AG04449 (cell line): ENCODE data around the gene MRPL21.

ENCODE experiments used
- CTCF ChIA-PET: fragments of 350-600 bp; formaldehyde crosslinking; extraction: SDS; loops from one replicate; lab custom pipeline; 2021; ENCODE audit warnings: antibody characterized with exemption; lab: Yijun Ruan, JAX
- POLR2A ChIA-PET: fragments of 400-600, 350-600 bp; formaldehyde crosslinking; extraction: SDS; loops from one replicate; lab custom pipeline; 2020; ENCODE audit warnings: antibody characterized with exemption, inconsistent platforms; lab: Yijun Ruan, JAX
- DNase-seq: peaks from one replicate; pipeline ENCODE4 v3.0.0-alpha.2; 2010; ENCODE audit warnings: low read depth, low spot score
- H3K4me3 ChIP-seq: 2 replicates; pipeline ENCODE4 v1.5.1; 2011; ENCODE audit warnings: low read depth, mild to moderate bottlenecking, control low read depth, low read length
- TF ChIP-seq, protein P1 (sequence below): IDR thresholded peaks from one replicate; pipeline ENCODE4 v1.5.1; 2011; ENCODE audit warnings: mild to moderate bottlenecking, moderate library complexity, low read length, control low read depth, inconsistent platforms; ENCODE audit not compliant: insufficient read depth; ENCODE audit errors: missing control alignments

The MRPL21 gene

GRCh38 chr11:68936358-68936636, 32.7 kb upstream of the MRPL21 start:
- TF ChIP-seq, protein P1, sequence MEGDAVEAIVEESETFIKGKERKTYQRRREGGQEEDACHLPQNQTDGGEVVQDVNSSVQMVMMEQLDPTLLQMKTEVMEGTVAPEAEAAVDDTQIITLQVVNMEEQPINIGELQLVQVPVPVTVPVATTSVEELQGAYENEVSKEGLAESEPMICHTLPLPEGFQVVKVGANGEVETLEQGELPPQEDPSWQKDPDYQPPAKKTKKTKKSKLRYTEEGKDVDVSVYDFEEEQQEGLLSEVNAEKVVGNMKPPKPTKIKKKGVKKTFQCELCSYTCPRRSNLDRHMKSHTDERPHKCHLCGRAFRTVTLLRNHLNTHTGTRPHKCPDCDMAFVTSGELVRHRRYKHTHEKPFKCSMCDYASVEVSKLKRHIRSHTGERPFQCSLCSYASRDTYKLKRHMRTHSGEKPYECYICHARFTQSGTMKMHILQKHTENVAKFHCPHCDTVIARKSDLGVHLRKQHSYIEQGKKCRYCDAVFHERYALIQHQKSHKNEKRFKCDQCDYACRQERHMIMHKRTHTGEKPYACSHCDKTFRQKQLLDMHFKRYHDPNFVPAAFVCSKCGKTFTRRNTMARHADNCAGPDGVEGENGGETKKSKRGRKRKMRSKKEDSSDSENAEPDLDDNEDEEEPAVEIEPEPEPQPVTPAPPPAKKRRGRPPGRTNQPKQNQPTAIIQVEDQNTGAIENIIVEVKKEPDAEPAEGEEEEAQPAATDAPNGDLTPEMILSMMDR: no peak
- ChIA-PET CTCF (no interaction called here), POLR2A (no interaction called here)
- H3K4me3 ChIP-seq: no peak overlapping the region
- no peak for DNase-seq

DNA sequence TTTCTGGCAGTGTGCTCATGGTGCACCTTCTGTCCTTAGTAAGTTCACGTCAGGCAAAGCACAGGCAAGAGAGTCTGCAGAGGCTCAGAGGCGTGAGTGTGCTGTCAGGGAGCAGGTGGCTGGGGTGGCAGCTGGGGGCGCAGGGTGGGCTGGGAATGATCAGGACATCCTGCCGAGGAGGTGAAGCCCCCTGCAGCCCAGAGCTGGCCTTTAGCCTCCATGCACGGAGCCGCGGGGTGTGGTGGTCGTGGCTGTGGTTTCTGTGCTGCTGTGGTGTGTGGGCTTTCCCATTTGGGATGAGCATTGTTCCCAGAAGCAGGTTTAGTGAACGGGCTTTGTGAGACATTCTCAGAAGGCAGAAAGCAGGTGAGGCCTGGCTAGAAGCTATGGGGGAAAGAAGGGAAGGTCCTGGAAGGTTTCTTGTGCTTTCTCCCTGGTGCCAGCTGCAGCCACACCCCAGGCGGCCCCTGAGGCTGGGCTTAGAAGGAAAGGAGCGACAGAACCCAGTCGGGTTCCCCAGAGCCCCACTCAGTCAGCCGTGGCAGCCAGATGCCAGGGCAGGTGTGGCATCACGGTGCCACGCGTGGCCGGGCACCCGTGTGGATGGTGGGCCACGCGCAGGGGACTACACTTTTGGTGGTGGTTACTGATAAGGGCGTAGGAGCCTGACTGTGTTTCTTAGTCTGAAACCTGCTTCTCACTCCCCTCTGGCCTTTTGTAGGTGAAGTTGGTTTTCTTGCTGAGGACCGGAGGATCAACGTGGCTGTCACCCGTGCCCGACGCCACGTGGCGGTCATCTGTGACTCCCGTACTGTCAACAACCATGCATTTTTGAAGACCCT, 32.1 kb upstream of the MRPL21 start:
- ChIA-PET CTCF (no interaction called here), POLR2A (interaction anchor here (0.6 kb wide), 1 partner anchor 1272 kb away, joined by 3 read pairs; no protein-coding TSS in a partner anchor)
- DNase-seq: no peak
- TF ChIP-seq, protein P1: no peak
- no peak overlapping the region for H3K4me3 ChIP-seq

DNA sequence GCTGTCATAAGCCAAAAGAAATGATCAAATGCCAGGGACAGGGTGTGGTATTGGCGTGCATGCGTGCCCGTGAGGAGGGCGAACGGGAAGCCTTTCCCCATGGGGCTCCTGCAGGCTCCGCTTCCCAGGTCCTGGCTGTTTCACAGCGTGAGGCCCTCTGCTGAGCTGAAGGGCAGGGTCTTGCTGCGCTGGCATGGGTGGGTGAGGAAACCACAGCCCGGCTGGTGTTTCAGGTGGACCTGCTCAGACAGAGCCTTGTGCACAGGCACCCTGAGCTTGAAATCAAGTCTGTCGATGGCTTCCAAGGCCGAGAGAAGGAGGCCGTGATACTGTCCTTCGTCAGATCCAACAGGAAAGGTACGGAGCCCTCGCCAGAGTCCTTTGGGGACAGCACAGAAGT, 31.4 kb upstream of the MRPL21 start:
- ChIA-PET CTCF (no interaction called here), POLR2A (interaction anchor here (0.6 kb wide), 1 partner anchor 1273 kb away, joined by 3 read pairs; no protein-coding TSS in a partner anchor)
- no peak overlapping the region for H3K4me3 ChIP-seq
- TF ChIP-seq, protein P1: no peak
- DNase-seq: no peak

- TF ChIP-seq, protein P1: no peak
- CTCF ChIA-PET: no interaction called here
- POLR2A ChIA-PET: no interaction called here
- H3K4me3 ChIP-seq: no peak overlapping the region
- no peak for DNase-seq
Observed at GRCh38 chr11:68934666-68935065, 31.0 kb upstream of the MRPL21 start.

DNA sequence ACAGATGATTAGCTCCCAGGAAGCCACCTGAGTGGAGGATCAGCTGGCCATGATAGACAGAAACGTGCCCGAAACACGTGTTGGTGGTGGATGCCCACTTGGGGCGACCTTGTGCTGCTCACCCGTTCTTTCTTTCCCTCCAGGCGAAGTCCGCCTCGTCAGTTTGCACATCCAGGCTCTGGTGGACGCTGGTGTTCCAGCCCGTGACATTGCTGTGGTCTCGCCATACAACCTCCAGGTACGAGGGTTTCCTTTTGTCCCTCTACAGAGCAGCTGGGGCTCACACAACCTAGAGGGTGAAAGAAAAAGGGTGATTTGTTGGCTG, 30.7 kb upstream of the MRPL21 start:
- ChIA-PET CTCF (no interaction called here), POLR2A (no interaction called here)
- no peak for DNase-seq
- TF ChIP-seq, protein P1: no peak
- no peak overlapping the region for H3K4me3 ChIP-seq

DNA sequence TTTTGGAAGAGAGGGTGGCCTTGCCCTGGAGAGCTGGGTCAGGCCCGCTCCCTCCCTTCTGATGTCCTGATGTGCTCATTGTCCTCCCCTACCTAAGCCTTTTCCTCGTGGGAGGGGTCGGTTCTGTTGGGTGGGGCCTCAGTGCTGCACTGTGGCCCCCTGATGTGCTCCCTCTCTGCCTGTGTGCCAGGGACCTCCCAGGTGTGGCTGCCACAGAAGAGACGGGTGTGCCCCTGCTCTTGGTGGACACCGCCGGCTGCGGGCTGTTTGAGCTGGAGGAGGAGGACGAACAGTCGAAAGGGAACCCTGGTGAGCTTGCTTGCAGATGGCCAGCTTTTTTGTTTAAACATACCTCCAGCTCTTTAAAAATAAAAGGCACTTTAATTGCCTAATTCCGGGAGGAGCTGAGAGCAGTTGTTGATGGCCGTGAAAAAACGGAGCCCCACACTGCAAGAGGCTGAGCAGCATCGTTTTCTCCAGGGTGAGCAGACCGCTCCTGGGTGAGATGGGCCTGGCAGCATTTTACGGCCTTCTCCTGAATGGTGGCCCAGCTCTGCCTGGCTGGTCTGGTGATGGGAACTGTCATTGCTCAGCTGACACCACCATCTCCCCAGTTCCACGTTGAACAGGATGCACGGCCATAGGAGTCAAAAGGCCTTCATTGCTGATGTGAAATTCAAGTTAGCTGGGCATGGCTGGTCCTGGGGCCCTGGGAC, 30.1 kb upstream of the MRPL21 start:
- DNase-seq: no peak
- no peak overlapping the region for H3K4me3 ChIP-seq
- ChIA-PET CTCF (no interaction called here), POLR2A (no interaction called here)
- TF ChIP-seq, protein P1: no peak
